SW 1271 (cell line): Measurements from ENCODE around the gene VIPR2.
"Not testable (repeated sequence)": the region's sequence is repeated elsewhere in the genome, so short reads cannot be mapped to it uniquely, and the experiment has no call there.

ENCODE experiments used
- DNase-seq, 2 experiments: peaks; one replicate each; lab custom pipeline; 2025; lab: John Stamatoyannopoulos, UW

VIPR2 gene

DNA sequence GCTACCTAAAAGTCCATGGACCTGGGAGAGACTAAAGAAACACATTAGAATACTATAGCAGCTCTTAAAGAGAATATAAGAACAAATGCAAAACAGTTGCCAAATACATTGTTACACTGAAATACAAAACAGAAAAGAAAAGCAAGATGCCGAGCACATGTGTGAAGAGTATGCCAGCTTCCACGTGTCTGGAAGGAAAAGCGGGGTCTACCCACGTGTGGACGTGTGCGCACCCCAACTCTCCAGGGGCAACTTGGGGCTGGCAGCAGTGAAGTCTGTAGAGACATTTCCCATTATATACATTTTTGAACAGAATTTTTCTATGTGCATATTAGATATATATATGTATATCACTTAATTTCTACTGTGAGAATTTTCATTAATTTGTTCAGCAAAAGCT is 6.2 kb downstream of the VIPR2 start:
- DNase-seq: no peak

DNA sequence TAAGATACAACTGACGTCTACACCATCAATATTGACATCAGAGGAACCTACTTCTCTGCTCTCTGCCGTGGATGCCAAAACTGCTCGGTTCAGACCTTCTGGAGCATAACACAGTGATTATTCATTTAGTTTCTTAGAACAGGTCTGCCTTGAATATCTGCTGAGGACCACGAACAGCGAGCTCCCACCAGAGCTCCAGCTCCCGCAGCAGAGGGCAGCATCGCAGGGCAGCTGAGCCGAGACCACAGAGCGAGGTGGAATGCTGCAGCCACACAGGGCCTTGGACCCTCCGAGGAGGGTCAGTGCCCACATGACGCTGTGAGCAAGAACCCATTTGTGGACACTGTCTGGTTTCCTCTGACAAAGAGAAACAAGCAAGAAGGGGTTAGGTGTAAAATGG is 6.8 kb downstream of the VIPR2 start:
- no peak for DNase-seq

DNA sequence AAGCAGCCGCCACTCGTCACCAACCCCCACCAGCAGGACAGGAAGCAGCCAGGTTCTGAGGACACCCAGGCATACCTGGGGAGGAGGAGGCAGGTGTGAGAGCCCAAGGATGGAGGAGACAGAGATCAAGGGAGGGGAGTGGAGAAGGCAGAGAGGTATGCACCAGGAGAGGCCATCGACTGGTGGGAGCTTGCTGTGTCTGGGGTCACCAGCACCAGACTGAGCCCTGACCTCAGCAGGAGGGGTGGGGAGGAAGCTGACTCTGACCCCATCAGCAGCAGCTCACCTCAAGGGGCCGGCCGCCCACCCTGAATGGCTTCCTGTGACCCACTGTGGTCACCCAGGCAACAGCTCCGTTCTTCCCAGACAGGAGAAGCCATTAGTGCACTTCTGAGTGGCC is 7.8 kb downstream of the VIPR2 start:
- no peak for DNase-seq

DNA sequence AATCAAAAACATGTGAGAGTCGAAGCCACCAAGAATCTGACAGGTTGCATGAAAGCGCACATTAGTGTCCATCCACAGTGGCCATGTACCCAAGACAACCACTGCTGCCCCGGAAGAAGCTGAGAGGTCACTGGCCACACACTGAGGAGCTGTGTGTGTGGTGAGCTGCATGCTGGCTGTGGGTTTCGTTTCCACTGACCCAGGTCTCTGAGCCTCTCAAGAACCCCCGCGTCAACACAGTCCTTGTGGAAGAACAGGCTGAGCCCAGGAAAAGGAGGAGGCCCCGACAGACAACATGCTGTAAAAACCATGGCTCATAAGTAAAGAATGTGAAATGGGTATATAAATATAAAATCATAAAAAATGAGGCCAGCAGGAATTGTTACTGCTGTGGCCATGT is 8.2 kb downstream of the VIPR2 start:
- DNase-seq: no peak

DNA sequence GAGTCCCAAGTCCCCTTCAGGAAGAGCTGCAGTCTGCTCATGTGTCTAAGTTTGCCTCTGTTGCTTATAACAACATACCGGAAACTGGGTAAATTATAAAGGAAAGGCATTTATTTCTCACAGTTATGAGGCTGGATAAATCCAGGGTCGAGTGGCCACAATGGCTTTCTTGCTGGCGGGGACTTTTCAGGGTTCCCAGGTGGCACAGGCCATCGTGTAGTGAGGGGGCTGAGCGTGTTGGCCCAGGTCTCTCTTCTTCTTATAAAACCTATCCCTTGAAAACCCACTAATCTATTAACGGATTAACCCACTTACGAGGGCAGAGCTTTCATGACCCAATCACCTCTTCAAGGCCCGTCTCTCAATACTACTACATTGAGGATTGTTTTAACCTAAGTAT is 8.7 kb downstream of the VIPR2 start:
- DNase-seq: no peak

DNA sequence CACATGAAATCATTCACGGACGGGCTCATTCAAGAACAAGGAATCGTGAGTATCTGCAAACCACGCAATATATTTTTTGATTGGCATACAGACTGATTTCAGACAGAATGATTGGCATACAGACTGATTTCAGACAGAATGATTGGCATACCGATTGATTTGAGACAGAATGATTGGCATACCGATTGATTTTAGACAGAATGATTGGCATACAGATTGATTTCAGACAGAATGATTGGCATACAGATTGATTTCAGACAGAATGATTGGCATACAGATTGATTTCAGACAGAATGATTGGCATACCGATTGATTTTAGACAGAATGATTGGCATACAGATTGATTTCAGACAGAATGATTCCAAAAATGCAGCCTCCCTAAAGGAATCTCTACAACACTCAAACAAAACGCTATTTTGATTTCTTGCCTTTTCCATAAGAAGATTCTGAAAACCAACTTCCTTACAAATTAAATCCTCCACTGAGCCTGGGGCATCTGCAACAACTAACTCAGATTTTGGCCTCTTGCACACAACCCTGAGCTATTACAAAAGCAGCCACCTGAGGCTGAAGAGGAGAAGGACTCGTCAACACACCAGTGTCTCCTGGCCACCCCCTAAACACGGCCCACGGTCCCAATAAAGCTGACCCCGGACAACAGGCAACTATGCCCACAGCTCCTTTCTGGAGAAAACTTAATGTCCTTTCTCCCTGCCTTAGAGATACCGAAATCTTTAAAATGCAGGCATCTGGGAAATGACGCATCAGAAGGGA is 11.8 kb downstream of the VIPR2 start:
- DNase-seq: not testable (repeated sequence)

DNA sequence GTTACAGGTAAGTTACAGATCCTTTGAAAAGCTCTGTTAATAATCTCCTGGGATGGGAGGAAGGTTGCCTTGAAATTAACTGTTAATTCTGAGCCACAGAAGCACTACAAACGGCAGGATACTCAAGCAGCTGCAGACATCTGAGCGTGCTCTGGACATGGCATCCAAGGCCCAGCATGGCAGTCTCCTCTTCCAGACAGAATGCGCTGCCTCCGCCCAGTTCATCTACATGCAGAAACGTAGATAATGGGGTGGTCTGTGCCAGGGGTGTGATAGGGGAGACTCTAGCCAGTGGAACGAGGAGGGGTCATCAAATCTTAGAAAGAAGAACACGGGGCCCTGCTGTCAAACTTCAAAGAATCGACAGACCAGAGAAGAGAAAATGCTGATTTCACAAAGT is 13.8 kb downstream of the VIPR2 start:
- DNase-seq: no peak

DNA sequence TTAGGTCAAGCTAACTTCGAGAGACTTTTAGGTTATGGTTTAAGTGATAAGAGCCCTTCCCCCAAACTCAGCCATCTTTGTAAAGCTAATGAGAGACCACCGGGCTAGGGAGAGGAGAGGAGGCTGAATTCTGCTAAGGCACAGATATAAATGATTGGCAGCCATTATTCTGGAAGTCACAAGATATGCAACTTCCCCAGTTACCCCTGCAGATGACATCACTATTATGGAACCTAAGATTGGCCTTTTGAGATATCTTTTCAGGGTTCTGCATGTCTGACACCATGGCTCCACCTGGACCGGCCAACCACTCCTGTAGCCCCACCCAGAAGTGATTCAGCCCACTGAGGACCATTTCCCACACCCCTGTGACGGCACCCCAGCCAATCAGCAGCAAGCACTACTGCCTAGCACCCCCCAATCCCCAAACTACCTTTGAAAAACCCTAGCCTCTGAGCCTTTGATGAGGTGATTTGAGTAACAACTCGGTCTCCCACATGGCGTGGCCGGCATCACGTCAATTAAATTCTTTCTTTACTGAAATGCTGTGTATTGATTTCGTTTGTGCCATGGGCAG is 14.4 kb downstream of the VIPR2 start:
- DNase-seq: no peak

DNA sequence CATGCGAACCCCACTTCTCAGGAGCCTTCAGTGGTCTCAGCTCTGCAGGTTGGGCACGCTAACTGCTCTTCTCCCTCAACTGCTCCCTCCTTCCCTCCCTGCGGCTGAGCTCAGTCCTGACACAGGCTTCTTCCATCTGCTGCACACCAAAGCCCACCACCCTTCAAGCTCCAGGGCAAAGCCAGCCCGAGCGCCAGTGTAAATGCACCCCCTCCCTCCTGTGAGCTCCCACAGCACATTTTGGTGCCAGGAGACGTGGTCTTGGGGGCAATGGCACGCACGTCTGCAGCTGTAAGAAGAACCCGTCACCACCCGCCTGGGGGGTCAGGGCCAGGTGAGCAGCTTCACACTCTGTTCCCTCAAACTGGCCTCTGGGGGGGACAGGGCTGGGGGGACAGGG is 15.9 kb downstream of the VIPR2 start:
- no peak for DNase-seq

DNA sequence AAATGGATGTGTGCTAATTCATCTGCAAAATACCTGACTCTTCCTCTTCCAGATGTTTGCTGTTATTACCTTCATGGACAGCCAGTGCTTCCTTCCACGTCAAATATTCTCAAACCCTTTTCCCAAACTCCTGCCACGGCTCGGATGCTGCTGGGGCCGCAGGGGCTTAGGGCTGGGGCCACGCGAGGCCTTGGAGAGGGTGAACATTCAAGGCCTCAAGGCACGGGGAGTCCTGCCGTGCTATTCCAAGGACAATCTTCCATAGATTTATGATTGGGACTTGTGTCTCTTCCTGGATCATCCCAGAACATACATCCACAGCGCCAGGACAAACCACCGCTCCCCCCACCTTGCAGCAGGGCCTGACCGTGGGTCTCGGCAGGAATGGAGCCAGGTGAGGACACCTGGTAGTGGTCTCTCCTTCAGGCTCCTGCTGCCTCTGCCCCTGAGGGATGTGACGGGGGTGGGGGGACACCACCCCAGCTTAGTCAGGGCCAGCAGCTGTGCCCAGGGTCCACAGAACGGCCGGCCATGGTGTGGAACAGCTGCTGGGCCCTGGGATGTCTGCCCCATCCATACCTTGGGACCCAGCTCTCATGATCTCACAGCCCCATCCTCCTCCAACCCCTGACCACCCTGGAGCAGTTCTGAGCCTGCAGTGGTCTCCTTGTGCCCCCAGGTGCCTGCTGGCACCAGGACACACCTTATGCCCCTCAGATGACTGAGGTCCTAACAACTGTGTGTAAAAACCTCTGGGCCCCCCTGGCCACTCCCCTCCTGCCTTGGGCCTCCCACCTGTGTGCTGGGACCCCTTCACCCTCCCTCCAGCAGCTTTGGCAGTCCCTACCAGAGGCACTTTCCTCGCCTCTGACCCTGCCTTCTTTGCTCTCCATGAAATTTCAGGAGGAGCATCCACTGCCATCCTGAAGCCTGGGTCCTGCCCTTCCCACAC is 16.7 kb downstream of the VIPR2 start:
- DNase-seq: no peak

DNA sequence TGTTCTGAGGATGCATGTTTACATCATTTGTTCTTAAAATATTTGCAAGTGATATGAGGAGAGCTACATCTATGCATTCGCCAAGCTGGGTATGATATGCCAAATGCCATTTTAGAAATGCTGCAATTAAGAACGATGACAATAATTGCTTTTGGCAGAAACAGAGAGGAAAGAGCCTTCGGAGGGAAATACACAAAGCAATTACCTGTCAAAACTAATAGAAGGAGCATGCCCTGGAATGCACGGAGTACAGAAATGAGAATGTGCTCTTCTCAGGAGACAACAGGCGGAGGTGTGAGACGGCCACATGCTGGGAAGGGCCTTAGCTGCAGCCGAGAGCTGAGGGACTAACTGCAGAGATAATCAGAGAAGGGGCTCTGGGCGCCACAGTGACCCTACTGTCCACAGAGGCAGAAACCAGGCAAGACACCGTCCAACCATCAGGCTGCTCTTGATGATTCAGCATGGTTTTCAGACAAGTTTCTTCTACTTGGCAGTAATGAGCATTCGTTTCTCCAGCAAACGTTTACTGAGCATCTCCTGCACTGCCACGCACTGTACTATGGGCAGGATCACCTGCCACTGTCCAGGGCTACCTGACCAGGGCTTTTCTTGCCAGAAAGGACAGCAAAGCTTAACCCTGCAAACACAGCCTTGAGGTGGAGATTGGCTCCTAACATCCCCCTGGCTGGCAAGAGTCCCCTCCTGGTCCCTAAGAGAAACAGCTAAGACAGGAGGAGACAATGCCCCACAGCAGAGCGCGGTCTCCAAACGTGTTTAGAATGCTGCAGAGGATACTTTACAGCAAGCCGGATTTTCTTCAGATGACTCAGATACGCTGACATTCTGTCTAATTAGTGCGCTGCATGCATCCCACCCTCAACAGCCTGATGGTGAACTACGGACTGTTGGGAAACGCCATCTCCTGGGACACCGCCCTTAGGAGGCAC is 18.1 kb downstream of the VIPR2 start:
- DNase-seq: no peak

DNA sequence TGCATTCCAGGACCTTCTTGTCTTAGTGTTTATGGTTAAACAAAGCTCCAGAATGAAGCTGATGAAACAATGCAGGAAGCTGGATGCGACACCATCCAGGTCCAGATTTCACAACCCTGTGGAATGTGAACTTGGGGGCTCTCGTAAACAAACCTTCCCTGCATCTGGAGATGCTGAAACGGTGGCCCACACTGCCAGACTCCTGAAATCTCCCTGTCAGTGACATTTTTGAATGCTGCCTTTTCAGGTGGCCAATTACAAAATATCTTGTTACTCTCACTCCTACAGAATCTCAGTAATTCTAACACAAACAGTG is 18.8 kb downstream of the VIPR2 start:
- DNase-seq: no peak

DNA sequence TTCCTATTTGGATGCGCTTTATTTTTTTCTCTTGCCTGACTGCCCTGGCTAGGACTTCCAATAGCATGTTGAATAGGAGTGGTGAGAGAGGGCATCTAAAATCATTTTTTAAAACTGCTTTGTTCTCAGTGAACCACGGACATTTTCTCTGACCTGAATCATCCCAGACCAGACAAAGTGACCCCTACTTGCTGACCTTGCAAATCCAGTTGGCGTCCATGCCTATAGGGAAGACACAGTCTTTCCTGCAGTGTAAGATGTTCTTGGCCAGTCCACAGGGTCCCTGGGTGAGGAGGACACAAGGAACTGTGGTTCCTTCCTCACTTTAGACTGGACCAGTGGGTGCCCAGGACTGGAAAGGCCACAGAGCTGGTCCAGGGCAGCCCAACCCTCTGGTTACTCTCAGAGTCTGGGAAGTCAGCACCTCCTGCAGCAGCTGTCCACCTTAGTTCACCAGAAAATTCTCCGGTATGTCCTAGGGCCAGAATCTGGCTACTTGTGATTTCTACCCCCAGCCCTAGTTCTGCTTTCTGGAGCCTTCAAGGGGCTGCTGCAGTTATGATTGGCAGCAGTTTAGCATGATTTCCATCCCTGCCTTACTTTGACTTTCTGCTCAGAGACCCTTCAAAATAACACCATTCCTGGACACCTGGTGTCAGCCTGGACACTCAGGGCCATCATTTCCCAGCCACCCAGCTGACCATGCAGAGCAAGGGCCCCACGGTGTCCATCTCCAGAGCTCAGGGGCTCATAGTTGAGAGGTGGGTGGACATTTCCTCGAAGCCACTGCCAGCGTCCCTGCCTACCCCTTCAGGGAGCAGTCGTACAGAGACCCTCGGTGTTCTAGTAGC is 19.3 kb downstream of the VIPR2 start:
- no peak for DNase-seq

DNA sequence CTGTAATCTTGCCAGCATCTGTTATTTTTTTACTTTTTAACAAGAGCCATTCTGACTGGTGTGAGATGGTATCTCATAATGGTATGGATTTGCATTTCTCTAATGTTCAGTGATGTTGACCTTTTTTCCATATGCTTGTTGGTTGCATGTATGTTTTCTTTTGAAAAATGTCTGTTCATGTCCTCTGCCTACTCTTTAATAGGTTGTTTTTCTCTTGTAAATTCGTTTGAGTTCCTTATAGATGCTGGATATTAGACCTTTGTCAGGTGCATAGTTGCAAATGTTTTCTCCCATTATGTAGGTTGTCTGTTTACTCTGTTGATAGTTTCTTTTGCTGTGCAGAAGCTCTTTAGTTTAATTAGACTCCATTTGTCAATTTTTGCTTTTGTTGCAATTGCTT is 20.9 kb downstream of the VIPR2 start:
- DNase-seq: not testable (repeated sequence)

DNA sequence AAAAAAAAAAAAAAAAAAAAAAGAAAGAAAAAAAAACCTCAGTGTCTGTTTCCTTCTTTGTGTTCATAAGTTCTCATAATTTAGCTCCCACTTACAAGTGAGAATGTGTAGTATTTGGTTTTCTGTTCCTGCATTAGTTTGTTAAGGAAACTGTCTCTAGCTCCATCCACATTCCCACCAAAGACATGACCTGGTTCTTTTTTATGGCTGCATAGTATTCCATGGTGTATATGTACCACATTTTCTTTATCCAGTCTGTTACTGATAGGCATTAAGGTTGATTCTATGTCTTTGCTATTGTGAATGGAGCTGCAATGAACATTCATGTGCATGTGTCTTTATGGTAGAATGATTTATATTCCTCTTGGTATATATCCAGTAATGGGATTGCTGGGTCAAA is 21.4 kb downstream of the VIPR2 start:
- DNase-seq: not testable (repeated sequence)

DNA sequence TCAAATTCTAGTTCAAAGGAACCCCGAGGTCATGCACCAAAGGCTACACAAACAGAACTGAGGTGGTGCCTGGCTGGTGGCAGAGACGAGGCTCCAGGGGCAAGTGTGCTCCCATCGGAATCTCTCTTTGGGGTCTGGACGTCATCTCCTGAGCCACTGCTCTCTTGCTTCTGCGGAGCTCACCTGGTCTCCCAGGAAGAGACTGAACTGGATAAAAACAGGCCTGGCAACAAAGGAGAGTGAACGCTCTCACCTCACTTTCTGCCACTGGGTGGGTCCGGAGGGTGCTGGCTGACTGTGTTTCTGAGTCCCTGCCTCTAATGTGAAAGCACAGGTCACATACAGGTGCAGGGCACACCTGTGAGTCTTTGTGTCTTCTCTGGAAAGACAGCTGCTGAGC is 22.4 kb downstream of the VIPR2 start:
- no peak for DNase-seq

DNA sequence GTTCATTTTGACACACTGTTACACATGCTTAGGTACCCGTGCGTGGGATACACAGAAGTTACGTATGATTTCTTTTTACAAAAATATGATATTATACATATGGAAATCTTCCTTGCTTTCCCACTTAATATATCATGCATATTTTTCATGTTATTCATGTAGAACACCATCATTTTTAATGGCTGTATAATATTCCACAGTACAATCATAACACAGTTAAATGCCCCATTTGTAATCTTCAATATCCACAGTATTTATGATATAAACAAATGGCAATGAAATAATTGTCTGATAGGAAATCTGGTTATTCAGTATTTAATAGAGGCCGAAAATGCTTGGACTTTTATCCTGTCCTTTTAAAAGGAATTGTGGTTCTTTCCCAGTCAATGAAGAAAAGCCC is 23.2 kb downstream of the VIPR2 start:
- no peak for DNase-seq

DNA sequence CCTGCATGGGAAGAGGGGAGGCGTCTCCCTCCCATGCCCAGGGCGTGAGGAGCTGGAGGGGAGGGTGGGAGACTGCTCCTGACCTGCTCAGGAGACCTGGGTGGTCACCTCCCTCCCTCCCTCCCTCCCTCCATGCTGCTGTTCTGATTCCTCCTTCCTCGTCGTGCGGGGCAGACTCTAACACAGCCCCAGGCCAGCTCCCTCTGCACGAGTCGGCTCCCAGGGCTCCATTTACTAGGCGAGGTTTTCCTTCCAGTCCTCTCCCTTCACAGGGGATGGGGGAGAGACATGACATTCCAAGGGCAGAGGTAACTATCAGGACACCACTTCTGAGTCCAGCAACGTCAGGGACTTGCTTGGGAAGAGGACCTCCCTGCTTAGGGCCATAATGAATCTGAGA is 23.6 kb downstream of the VIPR2 start:
- DNase-seq: no peak

DNA sequence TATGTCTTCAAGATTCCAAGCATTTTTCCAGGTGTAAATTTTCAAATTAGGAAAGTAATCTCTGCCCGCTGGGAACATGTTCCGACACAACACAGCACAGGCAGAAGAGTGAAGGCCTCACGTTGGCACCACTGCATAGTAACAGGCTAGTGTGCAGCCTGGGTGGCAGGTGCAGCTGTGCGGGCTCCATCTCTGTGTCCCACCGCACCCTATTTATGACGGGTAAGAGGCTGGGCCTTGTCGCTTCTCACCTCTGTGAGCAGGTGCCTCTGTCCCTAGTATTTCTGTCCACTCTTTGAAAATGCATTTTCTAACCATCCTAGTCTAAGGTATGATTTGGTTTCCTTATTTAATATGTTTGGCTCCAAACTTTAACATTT is 24.1 kb downstream of the VIPR2 start:
- DNase-seq: no peak

DNA sequence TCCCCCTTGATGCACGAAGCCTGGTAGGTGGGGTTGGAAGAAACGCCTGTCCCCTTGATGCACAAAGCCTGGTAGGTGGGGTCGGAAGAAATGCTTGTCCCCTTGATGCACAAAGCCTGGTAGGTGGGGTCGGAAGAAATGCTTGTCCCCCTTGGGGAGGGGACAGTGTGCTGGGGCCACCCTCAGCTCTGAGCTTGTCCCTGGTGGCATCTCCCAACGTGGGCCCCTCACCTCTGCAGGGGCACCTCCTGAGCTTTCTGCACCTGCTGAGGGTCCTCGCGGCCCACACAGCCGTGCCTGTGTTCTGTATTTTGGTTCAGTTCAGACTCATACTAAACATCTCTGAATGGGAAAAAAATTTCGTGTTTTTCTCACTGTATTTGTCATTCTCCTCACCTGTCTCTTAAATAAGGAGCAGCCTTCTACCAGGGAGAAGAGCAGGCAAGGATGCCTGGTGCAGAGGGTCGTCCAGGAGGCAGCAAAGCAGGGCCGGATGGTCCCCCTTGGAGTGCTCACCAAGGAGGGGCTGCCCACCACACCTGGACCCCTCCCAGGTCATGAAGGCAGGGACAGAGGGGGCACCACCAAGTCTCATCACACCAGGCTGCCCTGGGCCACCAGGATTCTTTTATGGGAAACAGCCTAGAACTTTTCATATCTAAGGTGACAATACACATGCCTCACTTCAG is 24.7 kb downstream of the VIPR2 start:
- DNase-seq: no peak
